HFFc6 (cell line): ENCODE results near the gene CFAP70. TPM values are rescaled to one million over a fixed set of nuclear protein-coding genes. Genes with fewer than 3 reads are reported as not detected.

Source experiments
- DNase-seq: peaks from one replicate; pipeline ENCODE4 v3.0.0-alpha.2; 2018
- H3K27ac Mint-ChIP-seq: 2 replicates; pipeline ENCODE4 v1.8.0; 2020; ENCODE audit warnings: mild to moderate bottlenecking, mixed read lengths
- H3K27me3 Mint-ChIP-seq: 2 replicates; pipeline ENCODE4 v1.8.0; 2021; ENCODE audit warnings: mild to moderate bottlenecking, moderate library complexity, mixed read lengths; ENCODE audit not compliant: insufficient read depth
- H3K36me3 Mint-ChIP-seq: 2 replicates; pipeline ENCODE4 v1.8.0; 2021; ENCODE audit warnings: low read depth, mixed read lengths
- H3K4me1 Mint-ChIP-seq: 2 replicates; pipeline ENCODE4 v1.8.0; 2020; ENCODE audit warnings: low read depth, mixed read lengths
- H3K4me3 Mint-ChIP-seq: 2 replicates; pipeline ENCODE4 v1.8.0; 2020; ENCODE audit warnings: mild to moderate bottlenecking, moderate library complexity, mixed read lengths
- H3K9me3 Mint-ChIP-seq: 2 replicates; pipeline ENCODE4 v1.8.0; 2020; ENCODE audit warnings: mild to moderate bottlenecking, mixed read lengths
- CTCF ChIP-seq: fragments of 200-600 bp; sonication (generic); IDR thresholded peaks from 2 replicates; pipeline ENCODE4 v1.5.0; 2021; ENCODE audit warnings: antibody characterized with exemption, mild to moderate bottlenecking
- total RNA-seq, 6 experiments: library from RNA; stranded (reverse); fragmentation: NEBNext Ultra II Directional; extraction: Animal tissue kit (Norgen Biotek cat#: 25700); gene quantifications; 2 replicates in 1 of 6; 3 replicates in 5 of 6; pipeline ENCODE4 v1.2.3, GENCODE V29; 2021

Gene CFAP70
- total RNA-seq, 6 experiments from 2014 or later: 0.13 to 0.43 (median 0.21) TPM

- H3K27me3 Mint-ChIP-seq: peaks cover 16% of the 10 kb centered on the region
- H3K9me3 Mint-ChIP-seq: peaks cover 19% of the 10 kb centered on the region
- H3K4me1 Mint-ChIP-seq: no peaks in the 10 kb centered on the region
- TF ChIP-seq CTCF: no peak
- H3K36me3 Mint-ChIP-seq: peaks cover 20% of the 10 kb centered on the region
- DNase-seq: no peak
- H3K27ac Mint-ChIP-seq: no peak overlapping the region
- no peak overlapping the region for H3K4me3 Mint-ChIP-seq
Observed at GRCh38 chr10:73310475-73310874, 48.2 kb downstream of the CFAP70 start.

GRCh38 chr10:73307203-73307800 lies 51.4 kb downstream of the CFAP70 start:
- H3K4me3 Mint-ChIP-seq: no peak overlapping the region
- no peak overlapping the region for H3K27ac Mint-ChIP-seq
- H3K4me1 Mint-ChIP-seq: no peaks in the 10 kb centered on the region
- no peak for DNase-seq
- peaks cover 23% of the 10 kb centered on the region for H3K9me3 Mint-ChIP-seq
- TF ChIP-seq CTCF: no peak
- peaks cover 18% of the 10 kb centered on the region for H3K27me3 Mint-ChIP-seq
- peaks cover 21% of the 10 kb centered on the region for H3K36me3 Mint-ChIP-seq

DNA sequence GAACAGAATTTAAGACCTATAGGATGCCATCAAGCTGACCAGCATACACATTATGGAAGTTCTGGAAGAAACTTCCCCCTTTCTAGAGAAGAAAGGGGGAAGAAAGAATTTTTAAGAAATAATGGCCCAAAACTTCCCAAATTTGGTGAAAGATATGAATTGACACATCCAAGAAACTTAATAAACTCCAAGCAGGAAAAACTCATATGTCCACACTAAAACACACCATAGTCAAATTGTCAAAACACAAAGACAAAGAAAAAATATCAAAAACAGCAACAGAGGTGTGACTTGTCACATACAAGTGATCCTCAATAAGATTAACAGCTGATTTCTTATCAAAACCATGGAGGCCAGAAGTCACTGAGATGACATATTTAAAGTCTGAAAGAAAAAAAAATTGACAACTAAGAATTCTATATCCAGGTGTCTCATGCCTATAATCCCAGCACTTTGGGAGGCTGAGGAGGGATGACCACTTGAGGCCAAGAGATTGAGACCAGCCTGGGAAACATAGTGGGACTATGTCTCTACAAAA lies 52.4 kb downstream of the CFAP70 start:
- H3K4me1 Mint-ChIP-seq: no peaks in the 10 kb centered on the region
- peaks cover 21% of the 10 kb centered on the region for H3K36me3 Mint-ChIP-seq
- H3K27me3 Mint-ChIP-seq: peaks cover 13% of the 10 kb centered on the region
- TF ChIP-seq CTCF: no peak
- H3K9me3 Mint-ChIP-seq: peaks cover 23% of the 10 kb centered on the region
- no peak for DNase-seq
- H3K4me3 Mint-ChIP-seq: no peak overlapping the region
- no peak overlapping the region for H3K27ac Mint-ChIP-seq

DNA sequence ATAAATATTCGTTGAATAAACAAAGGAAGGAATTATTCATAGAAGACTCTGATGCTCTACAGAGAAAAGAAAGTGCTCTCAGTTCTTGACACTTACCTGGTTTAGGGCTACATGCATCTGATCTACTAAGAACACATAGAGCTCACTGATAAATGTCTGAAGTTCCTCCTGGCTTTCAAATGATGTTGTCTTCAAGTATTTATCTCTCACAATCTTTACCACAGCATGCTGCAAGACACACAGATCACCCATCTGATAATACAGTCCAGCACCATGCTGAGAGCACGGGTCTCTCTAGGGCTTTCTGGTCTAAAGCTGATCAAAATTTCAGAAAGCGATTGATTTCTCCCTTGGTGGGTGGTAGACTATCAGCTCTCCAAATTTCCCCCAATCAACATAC lies 61.7 kb downstream of the CFAP70 start:
- DNase-seq: no peak
- Mint-ChIP-seq H3K9me3 (no peaks in the 10 kb centered on the region), H3K4me3 (no peak overlapping the region), H3K27ac (no peak overlapping the region), H3K4me1 (no peaks in the 10 kb centered on the region), H3K27me3 (peaks cover 12% of the 10 kb centered on the region), H3K36me3 (no peaks in the 10 kb centered on the region)
- no peak for TF ChIP-seq CTCF

- H3K27me3 Mint-ChIP-seq: peaks cover 12% of the 10 kb centered on the region
- H3K36me3 Mint-ChIP-seq: peaks cover 3% of the 10 kb centered on the region; the same call in 1 of the 2 replicates
- no peak for TF ChIP-seq CTCF
- no peak overlapping the region for H3K4me3 Mint-ChIP-seq
- DNase-seq: no peak
- H3K27ac Mint-ChIP-seq: no peak overlapping the region
- H3K4me1 Mint-ChIP-seq: no peaks in the 10 kb centered on the region
- H3K9me3 Mint-ChIP-seq: peaks cover 4% of the 10 kb centered on the region; the same call in 1 of the 2 replicates
Observed at GRCh38 chr10:73293461-73293860, 65.2 kb downstream of the CFAP70 start.
